GM19372 (cell line): ENCODE data around the gene PHLDB1.

Source experiments
- ATAC-seq: cut with Tn5 transposase; IDR thresholded peaks from one replicate; pipeline ENCODE4 v1.9.1; 2021; ENCODE audit warnings: mild to moderate bottlenecking, low read depth, moderate library complexity; ENCODE audit not compliant: unreplicated experiment

Gene PHLDB1

DNA sequence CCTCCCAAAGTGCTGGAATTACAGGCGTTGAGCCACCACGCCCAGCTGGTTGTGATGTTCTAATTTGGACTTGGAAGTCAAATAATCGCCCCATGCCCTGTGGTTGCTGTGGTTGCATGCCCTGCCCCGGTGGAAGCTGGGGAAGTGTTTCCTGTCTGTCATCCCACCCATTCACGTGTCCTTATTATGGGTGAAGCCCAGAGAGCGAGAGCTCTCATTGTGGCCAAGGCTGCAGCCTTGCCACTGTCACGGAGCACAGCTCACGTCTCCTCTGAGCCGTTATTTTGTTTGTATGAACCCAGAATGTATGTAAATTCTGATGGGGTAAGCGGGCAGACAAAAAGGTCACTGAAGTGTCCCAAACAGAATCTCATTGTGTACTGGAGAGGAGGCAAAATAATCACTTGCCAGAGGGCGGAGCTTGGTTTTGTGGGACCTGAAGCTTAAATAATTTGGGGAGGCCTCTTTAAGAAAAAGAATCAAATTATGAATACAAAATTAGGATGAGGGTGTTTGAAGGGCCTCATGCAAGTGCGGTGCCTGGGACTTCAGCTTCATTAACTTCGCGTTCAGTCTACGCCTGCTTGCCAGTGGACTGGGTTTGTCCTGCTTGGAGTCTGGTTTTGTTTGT lies 97.8 kb downstream of the PHLDB1 start:
- ATAC-seq, result no peak

GRCh38 chr11:118705791-118706545 lies 98.6 kb downstream of the PHLDB1 start:
- no peak for ATAC-seq

DNA sequence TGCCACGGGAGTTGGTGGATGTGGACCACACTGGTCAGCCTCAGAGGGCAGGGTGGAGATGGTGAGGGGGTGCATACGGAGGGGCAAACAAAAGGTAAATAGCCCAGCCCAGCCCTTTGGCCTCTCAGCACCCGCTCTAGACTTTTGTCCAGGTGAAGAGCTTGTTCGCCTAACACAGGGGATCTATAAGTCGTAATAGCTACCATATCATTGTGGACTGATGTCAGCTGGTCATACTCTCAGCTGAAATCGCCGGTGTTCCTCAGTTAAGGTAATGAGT lies 99.1 kb downstream of the PHLDB1 start:
- no peak for ATAC-seq
